Astrocyte (in vitro differentiated cells and primary cell): Measurements from ENCODE around the gene ZNF467. TPM values are rescaled to one million over a fixed set of nuclear protein-coding genes. Genes with fewer than 3 reads are reported as not detected.
A peak's percentile ranks its signal among the peaks of the same experiment; 100 is the strongest.

Source experiments
- DNase-seq: peaks from one replicate; pipeline ENCODE4 v3.0.0-alpha.2; 2010; ENCODE audit warnings: low read depth
- FAIRE-seq: peaks from 2 replicates; lab custom pipeline; 2011; peaks lifted over from hg19 to GRCh38; lab: Jason Lieb, UNC
- H2AFZ ChIP-seq: 2 replicates; pipeline ENCODE4 v1.6.0; 2012; ENCODE audit warnings: low read depth, low read length, inconsistent platforms
- H3K27ac ChIP-seq: 2 replicates; pipeline ENCODE4 v1.5.1; 2011; ENCODE audit warnings: low read depth, low read length, inconsistent platforms
- H3K27me3 ChIP-seq: 2 replicates; pipeline ENCODE4 v1.6.0; 2011; ENCODE audit warnings: low read length, inconsistent platforms; ENCODE audit not compliant: insufficient read depth
- H3K36me3 ChIP-seq: 2 replicates; pipeline ENCODE4 v1.5.1; 2011; ENCODE audit warnings: low read length, inconsistent platforms; ENCODE audit not compliant: insufficient read depth
- H3K4me1 ChIP-seq: 2 replicates; pipeline ENCODE4 v1.5.1; 2011; ENCODE audit warnings: low read length, inconsistent platforms; ENCODE audit not compliant: insufficient read depth
- H3K4me2 ChIP-seq: 2 replicates; pipeline ENCODE4 v1.6.0; 2012; ENCODE audit warnings: low read length, inconsistent platforms
- H3K4me3 ChIP-seq: 2 replicates; pipeline ENCODE4 v1.5.1; 2011; ENCODE audit warnings: low read depth, mild to moderate bottlenecking, low read length, inconsistent platforms; ENCODE audit not compliant: insufficient read depth
- H3K79me2 ChIP-seq: 2 replicates; pipeline ENCODE4 v1.6.0; 2012; ENCODE audit warnings: mild to moderate bottlenecking, low read length, inconsistent platforms; ENCODE audit not compliant: insufficient read depth
- H3K9ac ChIP-seq: 2 replicates; pipeline ENCODE4 v1.6.0; 2012; ENCODE audit warnings: mild to moderate bottlenecking, low read length, inconsistent platforms
- H3K9me3 ChIP-seq: 2 replicates; pipeline ENCODE4 v1.5.1; 2012; ENCODE audit warnings: low read depth, mild to moderate bottlenecking, low read length, inconsistent platforms; ENCODE audit not compliant: insufficient read depth
- H4K20me1 ChIP-seq: 2 replicates; pipeline ENCODE4 v1.6.0; 2012; ENCODE audit warnings: low read length, inconsistent platforms; ENCODE audit not compliant: insufficient read depth
- H3K27ac Mint-ChIP-seq: one replicate; pipeline ENCODE4 v1.8.0; 2021; ENCODE audit warnings: mild to moderate bottlenecking, mixed read lengths; ENCODE audit not compliant: unreplicated experiment
- H3K27me3 Mint-ChIP-seq: one replicate; pipeline ENCODE4 v1.8.0; 2021; ENCODE audit warnings: low read depth, mixed read lengths; ENCODE audit not compliant: unreplicated experiment
- H3K36me3 Mint-ChIP-seq: one replicate; pipeline ENCODE4 v1.8.0; 2021; ENCODE audit warnings: low read depth, mixed read lengths; ENCODE audit not compliant: unreplicated experiment
- H3K4me1 Mint-ChIP-seq: one replicate; pipeline ENCODE4 v1.8.0; 2021; ENCODE audit warnings: low read depth, mixed read lengths; ENCODE audit not compliant: unreplicated experiment
- H3K4me3 Mint-ChIP-seq: one replicate; pipeline ENCODE4 v1.8.0; 2021; ENCODE audit warnings: mild to moderate bottlenecking, moderate library complexity, mixed read lengths; ENCODE audit not compliant: unreplicated experiment
- H3K9me3 Mint-ChIP-seq: one replicate; pipeline ENCODE4 v1.8.0; 2021; ENCODE audit warnings: mild to moderate bottlenecking, mixed read lengths; ENCODE audit not compliant: unreplicated experiment
- CTCF ChIP-seq: IDR thresholded peaks from 2 replicates; pipeline ENCODE4 v1.5.1; 2011; ENCODE audit warnings: low read depth, mild to moderate bottlenecking, inconsistent platforms, low read length, moderate library complexity; ENCODE audit not compliant: insufficient read depth
- EZH2 ChIP-seq: IDR thresholded peaks from 2 replicates; pipeline ENCODE4 v1.6.1; 2012; ENCODE audit warnings: mild to moderate bottlenecking, low read length, inconsistent platforms; ENCODE audit not compliant: insufficient read depth
- total RNA-seq: library from RNA; stranded (reverse); gene quantifications from 2 replicates; pipeline ENCODE4 v1.2.1, GENCODE V29; 2021

Gene ZNF467
- total RNA-seq, 1 donor from 2014 or later, result 16.6 TPM

GRCh38 chr7:149718730-149719049 is 54.7 kb downstream of the ZNF467 start:
- Mint-ChIP-seq H3K27ac (no peak overlapping the region), H3K4me1 (peaks cover 21% of the 10 kb centered on the region), H3K27me3 (no peaks in the 10 kb centered on the region), H3K4me3 (no peak overlapping the region), H3K9me3 (peaks cover 4% of the 10 kb centered on the region), H3K36me3 (peaks cover 20% of the 10 kb centered on the region)
- Histone ChIP-seq H3K27ac (no peak overlapping the region), H3K9me3 (no peaks in the 10 kb centered on the region), H3K79me2 (peaks cover 27% of the 10 kb centered on the region), H2AFZ (no peak overlapping the region), H3K9ac (no peak overlapping the region), H3K4me1 (peaks cover 25% of the 10 kb centered on the region), H3K36me3 (peaks cover 6% of the 10 kb centered on the region), H4K20me1 (peaks cover 9% of the 10 kb centered on the region), H3K4me3 (no peak overlapping the region), H3K4me2 (peak overlapping the region; percentile 35), H3K27me3 (no peaks in the 10 kb centered on the region)
- TF ChIP-seq CTCF, result no peak
- DNase-seq (no peak), FAIRE-seq (no peak)

- no peak for DNase-seq
- no peak overlapping the region for H3K9ac ChIP-seq
- H3K36me3 Mint-ChIP-seq, result peaks cover 19% of the 10 kb centered on the region
- H3K27ac Mint-ChIP-seq, result peak overlapping the region; percentile 8
- H4K20me1 ChIP-seq, result peaks cover 9% of the 10 kb centered on the region
- no peaks in the 10 kb centered on the region for H3K9me3 ChIP-seq
- no peak overlapping the region for H3K27ac ChIP-seq
- peaks cover 27% of the 10 kb centered on the region for H3K79me2 ChIP-seq
- peaks cover 4% of the 10 kb centered on the region for H3K9me3 Mint-ChIP-seq
- peaks cover 21% of the 10 kb centered on the region for H3K4me1 Mint-ChIP-seq
- H2AFZ ChIP-seq, result no peak overlapping the region
- no peak overlapping the region for H3K4me3 ChIP-seq
- H3K36me3 ChIP-seq, result peaks cover 6% of the 10 kb centered on the region
- no peak overlapping the region for H3K4me3 Mint-ChIP-seq
- H3K27me3 Mint-ChIP-seq, result no peaks in the 10 kb centered on the region
- no peaks in the 10 kb centered on the region for H3K27me3 ChIP-seq
- no peak for FAIRE-seq
- no peak for TF ChIP-seq EZH2
- H3K4me1 ChIP-seq, result peaks cover 25% of the 10 kb centered on the region
- no peak overlapping the region for H3K4me2 ChIP-seq
Measured at GRCh38 chr7:149717481-149717880, 55.9 kb downstream of the ZNF467 start.

- H4K20me1 ChIP-seq, result peaks cover 9% of the 10 kb centered on the region
- peaks cover 4% of the 10 kb centered on the region for H3K36me3 ChIP-seq
- Mint-ChIP-seq H3K27me3 (no peaks in the 10 kb centered on the region), H3K4me3 (peak overlapping the region; percentile 97), H3K27ac (no peak overlapping the region), H3K9me3 (peaks cover 4% of the 10 kb centered on the region), H3K36me3 (peaks cover 19% of the 10 kb centered on the region), H3K4me1 (peaks cover 21% of the 10 kb centered on the region)
- no peak overlapping the region for H3K4me3 ChIP-seq
- no peaks in the 10 kb centered on the region for H3K27me3 ChIP-seq
- no peak overlapping the region for H3K27ac ChIP-seq
- H2AFZ ChIP-seq, result no peak overlapping the region
- DNase-seq (no peak), FAIRE-seq (no peak)
- peaks cover 25% of the 10 kb centered on the region for H3K4me1 ChIP-seq
- no peak for TF ChIP-seq CTCF
- TF ChIP-seq EZH2, result no peak
- no peak overlapping the region for H3K9ac ChIP-seq
- H3K79me2 ChIP-seq, result peaks cover 27% of the 10 kb centered on the region
- H3K9me3 ChIP-seq, result no peaks in the 10 kb centered on the region
- no peak overlapping the region for H3K4me2 ChIP-seq
Measured at GRCh38 chr7:149716932-149717307, 56.5 kb downstream of the ZNF467 start.
